Neural cell (in vitro differentiated cells): ENCODE data around the gene SLC12A9. TPM values are rescaled to one million over a fixed set of nuclear protein-coding genes. Genes with fewer than 3 reads are reported as not detected.

Source experiments
- H2AFZ ChIP-seq: fragments of 200-600, 300-800 bp; sonication (generic), shearing (Covaris generic); 2 replicates; pipeline ENCODE4 v1.6.0; 2014; ENCODE audit warnings: low read depth, mild to moderate bottlenecking, antibody characterized with exemption, low read length, moderate library complexity
- H3F3A ChIP-seq: fragments of 200-600 bp; shearing (Covaris generic); 2 replicates; pipeline ENCODE4 v1.6.1; 2016; ENCODE audit warnings: mild to moderate bottlenecking, moderate library complexity, mixed read lengths, antibody characterized with exemption, low read length; ENCODE audit not compliant: insufficient read depth, poor library complexity, severe bottlenecking
- H3K27ac ChIP-seq: fragments of 200-600, 300-800 bp; sonication (generic), shearing (Covaris generic); 2 replicates; pipeline ENCODE4 v1.5.1; 2014; ENCODE audit warnings: mild to moderate bottlenecking, low read length, moderate library complexity
- H3K27me3 ChIP-seq: fragments of 300-800, 200-600 bp; sonication (generic), shearing (Covaris generic); 2 replicates; pipeline ENCODE4 v1.6.0; 2014; ENCODE audit warnings: mild to moderate bottlenecking, low read depth, low read length, moderate library complexity; ENCODE audit not compliant: insufficient read depth
- H3K36me3 ChIP-seq: fragments of 300-800, 200-600 bp; sonication (generic), shearing (Covaris generic); 2 replicates; pipeline ENCODE4 v1.5.1; 2014; ENCODE audit warnings: mild to moderate bottlenecking, antibody characterized with exemption, low read length, moderate library complexity; ENCODE audit not compliant: insufficient read depth
- H3K4me2 ChIP-seq: fragments of 300-800, 200-600 bp; sonication (generic), shearing (Covaris generic); 2 replicates; pipeline ENCODE4 v1.6.0; 2014; ENCODE audit warnings: mild to moderate bottlenecking, low read length
- H3K4me3 ChIP-seq: fragments of 300-800, 200-600 bp; sonication (generic), shearing (Covaris generic); 2 replicates; pipeline ENCODE4 v1.5.1; 2014; ENCODE audit warnings: mild to moderate bottlenecking, low read length, moderate library complexity
- H3K79me2 ChIP-seq: fragments of 200-600 bp; shearing (Covaris generic); replicated peaks from 2 replicates; pipeline ENCODE4 v1.6.0; 2014; ENCODE audit warnings: mild to moderate bottlenecking, low read length, moderate library complexity; ENCODE audit not compliant: insufficient read depth
- H3K9ac ChIP-seq: fragments of 300-800, 200-600 bp; sonication (generic), shearing (Covaris generic); 2 replicates; pipeline ENCODE4 v1.6.1; 2016; ENCODE audit warnings: mild to moderate bottlenecking, low read length, mixed read lengths
- H3K9me2 ChIP-seq: fragments of 200-600 bp; shearing (Covaris generic); 2 replicates; pipeline ENCODE4 v1.6.1; 2016; ENCODE audit warnings: mild to moderate bottlenecking, low read length, mixed read lengths; ENCODE audit not compliant: insufficient read depth
- H3K9me3 ChIP-seq: fragments of 200-600, 300-800 bp; sonication (generic), shearing (Covaris generic); 2 replicates; pipeline ENCODE4 v1.6.1; 2016; ENCODE audit warnings: mild to moderate bottlenecking, mixed run types, low read length, moderate library complexity, mixed read lengths
- H4K20me1 ChIP-seq: fragments of 200-600 bp; shearing (Covaris generic); 2 replicates; pipeline ENCODE4 v1.6.1; 2016; ENCODE audit warnings: mild to moderate bottlenecking, mixed run types; ENCODE audit not compliant: insufficient read depth
- EP300 ChIP-seq: fragments of 450-650 bp; conservative IDR thresholded peaks from 2 replicates; pipeline ENCODE4 v1.6.1; 2014; ENCODE audit warnings: antibody characterized with exemption, mild to moderate bottlenecking, moderate library complexity; ENCODE audit not compliant: poor library complexity, severe bottlenecking
- EZH2 ChIP-seq: fragments of 200-600, 300-800 bp; shearing (Covaris generic), sonication (generic); IDR thresholded peaks from 2 replicates; pipeline ENCODE4 v1.6.1; 2014; ENCODE audit warnings: antibody characterized with exemption, low read length, borderline replicate concordance, mild to moderate bottlenecking; ENCODE audit not compliant: insufficient read depth, poor library complexity, severe bottlenecking
- MXI1 ChIP-seq: fragments of 450-650 bp; conservative IDR thresholded peaks from 2 replicates; pipeline ENCODE4 v1.6.1; 2014; ENCODE audit warnings: antibody characterized with exemption, mild to moderate bottlenecking; ENCODE audit not compliant: poor library complexity, severe bottlenecking
- POLR2AphosphoS5 ChIP-seq: IDR thresholded peaks from 2 replicates; pipeline ENCODE4 v1.6.1; 2012
- polyA plus RNA-seq: library from polyadenylated mRNA; depleted of rRNA; stranded (reverse); fragments of >200 nt; gene quantifications from 2 replicates; pipeline ENCODE4 v1.2.3, GENCODE V29; 2014
- TF ChIP-seq, protein P1 (sequence below): IDR thresholded peaks from 2 replicates; pipeline ENCODE4 v1.6.1; 2012; ENCODE audit warnings: borderline replicate concordance

SLC12A9 gene
- polyA plus RNA-seq, 1 donor from 2014 or later, result 21.2 TPM

DNA sequence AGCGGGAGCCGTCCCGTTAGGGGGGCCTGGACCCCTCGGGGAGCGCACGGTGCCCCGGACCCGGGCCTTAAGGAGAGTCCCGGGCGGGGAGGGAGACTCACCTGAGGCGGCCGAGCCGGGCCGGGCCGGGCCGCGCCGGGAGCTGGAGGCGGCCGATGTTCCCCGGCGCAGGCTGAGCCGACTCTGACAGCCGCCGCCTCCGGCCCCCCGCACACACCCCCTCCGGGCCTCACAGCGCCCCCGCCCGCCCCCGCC, 43.1 kb downstream of the SLC12A9 start, which contains the start of gene ACHE:
TSS of gene ACHE (minus strand) at position 188 of the 255 bp plus-strand sequence. CDS start 1,656 bp downstream, outside the sequence.
- H3K9ac ChIP-seq, result peak within 1 kb of the TSS; percentile 70
- no peaks in the 10 kb centered on the region for H3K9me3 ChIP-seq

DNA sequence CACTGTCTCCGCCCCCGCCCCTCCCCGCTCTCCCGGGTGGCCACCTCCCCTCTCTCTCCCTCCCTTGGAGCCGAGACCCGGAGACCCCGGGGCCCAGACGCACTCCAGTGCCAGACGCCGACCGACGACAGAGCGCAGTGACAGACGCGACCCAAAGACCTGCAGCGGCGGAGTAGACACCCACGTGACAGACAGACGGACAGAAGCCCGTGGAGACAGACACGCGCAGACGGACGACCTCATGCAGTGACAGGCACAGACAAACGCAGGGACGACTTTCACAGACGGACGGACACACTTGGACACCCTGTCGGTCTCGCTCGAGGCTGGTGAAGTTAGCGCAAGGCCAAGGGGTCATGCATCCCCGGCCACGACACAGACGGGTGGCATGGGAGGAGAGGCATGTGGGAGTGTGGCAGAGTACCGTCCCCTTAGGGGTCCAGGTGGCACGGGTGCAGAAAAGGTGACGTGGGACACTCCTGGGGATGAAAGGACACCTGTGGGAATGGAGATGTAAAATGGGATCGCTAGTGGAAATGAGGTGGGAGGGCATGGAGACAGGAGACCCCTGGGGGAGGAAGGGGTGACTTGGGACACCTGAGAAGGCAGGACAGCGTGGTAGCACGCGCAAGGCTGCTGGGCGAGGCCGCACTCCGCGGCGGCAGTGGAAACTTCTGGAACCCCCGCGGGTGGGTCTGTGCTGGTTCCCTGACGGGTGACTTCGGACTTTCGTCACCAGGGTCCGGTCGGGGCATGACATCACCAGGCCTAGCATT, 43.6 kb downstream of the SLC12A9 start:
- H3K4me2 ChIP-seq, result peak overlapping the region; percentile 48
- H3K27me3 ChIP-seq, result peaks cover 28% of the 10 kb centered on the region
- peak overlapping the region; percentile 70 for H3K9ac ChIP-seq

More for the DNA sequence above, 43.1 kb downstream of the SLC12A9 start, which contains the start of gene ACHE:
- H2AFZ ChIP-seq, result peak within 1 kb of the TSS; percentile 14
- no peaks in the 10 kb centered on the region for H3K79me2 ChIP-seq
- H3K36me3 ChIP-seq, result no peaks in the 10 kb centered on the region
- peak within 1 kb of the TSS; percentile 72 for H3K4me3 ChIP-seq
- no peaks in the 10 kb centered on the region for H3F3A ChIP-seq
- H3K27me3 ChIP-seq, result peaks cover 31% of the 10 kb centered on the region
- TF ChIP-seq, protein P1, sequence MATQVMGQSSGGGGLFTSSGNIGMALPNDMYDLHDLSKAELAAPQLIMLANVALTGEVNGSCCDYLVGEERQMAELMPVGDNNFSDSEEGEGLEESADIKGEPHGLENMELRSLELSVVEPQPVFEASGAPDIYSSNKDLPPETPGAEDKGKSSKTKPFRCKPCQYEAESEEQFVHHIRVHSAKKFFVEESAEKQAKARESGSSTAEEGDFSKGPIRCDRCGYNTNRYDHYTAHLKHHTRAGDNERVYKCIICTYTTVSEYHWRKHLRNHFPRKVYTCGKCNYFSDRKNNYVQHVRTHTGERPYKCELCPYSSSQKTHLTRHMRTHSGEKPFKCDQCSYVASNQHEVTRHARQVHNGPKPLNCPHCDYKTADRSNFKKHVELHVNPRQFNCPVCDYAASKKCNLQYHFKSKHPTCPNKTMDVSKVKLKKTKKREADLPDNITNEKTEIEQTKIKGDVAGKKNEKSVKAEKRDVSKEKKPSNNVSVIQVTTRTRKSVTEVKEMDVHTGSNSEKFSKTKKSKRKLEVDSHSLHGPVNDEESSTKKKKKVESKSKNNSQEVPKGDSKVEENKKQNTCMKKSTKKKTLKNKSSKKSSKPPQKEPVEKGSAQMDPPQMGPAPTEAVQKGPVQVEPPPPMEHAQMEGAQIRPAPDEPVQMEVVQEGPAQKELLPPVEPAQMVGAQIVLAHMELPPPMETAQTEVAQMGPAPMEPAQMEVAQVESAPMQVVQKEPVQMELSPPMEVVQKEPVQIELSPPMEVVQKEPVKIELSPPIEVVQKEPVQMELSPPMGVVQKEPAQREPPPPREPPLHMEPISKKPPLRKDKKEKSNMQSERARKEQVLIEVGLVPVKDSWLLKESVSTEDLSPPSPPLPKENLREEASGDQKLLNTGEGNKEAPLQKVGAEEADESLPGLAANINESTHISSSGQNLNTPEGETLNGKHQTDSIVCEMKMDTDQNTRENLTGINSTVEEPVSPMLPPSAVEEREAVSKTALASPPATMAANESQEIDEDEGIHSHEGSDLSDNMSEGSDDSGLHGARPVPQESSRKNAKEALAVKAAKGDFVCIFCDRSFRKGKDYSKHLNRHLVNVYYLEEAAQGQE, result no peak
- no peak for TF ChIP-seq MXI1
- peak; percentile 7 for TF ChIP-seq EZH2
- H3K27ac ChIP-seq, result peak within 1 kb of the TSS; percentile 49
- no peaks in the 10 kb centered on the region for H4K20me1 ChIP-seq
- no peaks in the 10 kb centered on the region for H3K9me2 ChIP-seq
- peak within 1 kb of the TSS; percentile 84 for H3K4me2 ChIP-seq

More for the DNA sequence above, 43.6 kb downstream of the SLC12A9 start:
- H3K9me3 ChIP-seq, result no peaks in the 10 kb centered on the region
- no peaks in the 10 kb centered on the region for H3K9me2 ChIP-seq
- peak overlapping the region; percentile 49 for H3K27ac ChIP-seq
- H2AFZ ChIP-seq, result peak overlapping the region; percentile 14
- no peaks in the 10 kb centered on the region for H4K20me1 ChIP-seq
- H3K36me3 ChIP-seq, result no peaks in the 10 kb centered on the region
- TF ChIP-seq MXI1 (no peak), POLR2AphosphoS5 (peak; percentile 29), EP300 (peak; percentile 4), EZH2 (peak; percentile 55)
- TF ChIP-seq, protein P1, result no peak
- peak overlapping the region; percentile 72 for H3K4me3 ChIP-seq
- no peaks in the 10 kb centered on the region for H3K79me2 ChIP-seq
- no peaks in the 10 kb centered on the region for H3F3A ChIP-seq
